H1 (cell line): ENCODE data around the gene KLHL7. TPM values are rescaled to one million over a fixed set of nuclear protein-coding genes. Genes with fewer than 3 reads are reported as not detected.
A peak's percentile ranks its signal among the peaks of the same experiment; 100 is the strongest.

Source experiments
- CTCF ChIA-PET: fragments of 300-600 bp; sonication (Branson Sonifier 250); formaldehyde crosslinking; loops from one replicate; lab custom pipeline; 2021; ENCODE audit not compliant: partially characterized antibody; lab: Charles Lee
- POLR2A ChIA-PET: fragments of 300-600 bp; sonication (Branson Sonifier 250); formaldehyde crosslinking; loops from one replicate; lab custom pipeline; 2021; ENCODE audit warnings: inconsistent platforms; ENCODE audit not compliant: partially characterized antibody; lab: Charles Lee
- DNase-seq, 2 experiments: peaks; one replicate each; pipeline versions ENCODE4 v3.0.0 to v3.0.0-alpha.2; 2010 to 2022; ENCODE audit warnings: low spot score in 2 of 2, low read depth in 1 of 2, mixed read lengths in 1 of 2
- FAIRE-seq: peaks from 2 replicates; lab custom pipeline; 2011; peaks lifted over from hg19 to GRCh38; lab: Jason Lieb, UNC
- H2AFZ ChIP-seq: 2 replicates; pipeline ENCODE4 v1.8.1; 2012; ENCODE audit warnings: low read length, inconsistent platforms
- H2AK5ac ChIP-seq: 2 replicates; pipeline ENCODE4 v1.6.1; 2013; ENCODE audit warnings: low read depth, low read length
- H2BK120ac ChIP-seq: replicated peaks from 2 replicates; pipeline ENCODE3; 2013; ENCODE audit warnings: low read depth, low read length, inconsistent platforms
- H2BK12ac ChIP-seq: 2 replicates; pipeline ENCODE4 v1.6.1; 2013; ENCODE audit warnings: low read depth, low read length
- H2BK15ac ChIP-seq: 2 replicates; pipeline ENCODE4 v1.6.1; 2013; ENCODE audit warnings: low read length
- H2BK20ac ChIP-seq: 2 replicates; pipeline ENCODE4 v1.6.1; 2013; ENCODE audit warnings: low read length
- H2BK5ac ChIP-seq: 2 replicates; pipeline ENCODE4 v1.6.1; 2013; ENCODE audit warnings: low read depth, low read length
- H3K14ac ChIP-seq: 2 replicates; pipeline ENCODE4 v1.6.1; 2013; ENCODE audit warnings: inconsistent platforms; ENCODE audit not compliant: insufficient read length
- H3K18ac ChIP-seq: 2 replicates; pipeline ENCODE4 v1.6.1; 2013; ENCODE audit warnings: low read length; ENCODE audit errors: extremely low read depth
- H3K23ac ChIP-seq: 2 replicates; pipeline ENCODE4 v1.6.1; 2013; ENCODE audit warnings: inconsistent platforms; ENCODE audit not compliant: insufficient read length
- H3K23me2 ChIP-seq: 2 replicates; pipeline ENCODE4 v1.6.1; 2013; ENCODE audit warnings: low read depth, low read length
- H3K27ac ChIP-seq: 2 replicates; pipeline ENCODE4 v1.6.1; 2011; ENCODE audit warnings: low read depth, low read length, inconsistent platforms
- H3K27me3 ChIP-seq, 4 experiments: replicated peaks in 1 of 4; 1 replicate in 1 of 4; 2 replicates in 3 of 4; pipeline versions ENCODE4 v1.6.1 to v1.8.1; 2011 to 2013; ENCODE audit warnings: low read length in 3 of 4, mild to moderate bottlenecking in 3 of 4, inconsistent platforms in 2 of 4, mixed read lengths in 2 of 4, moderate library complexity in 1 of 4; ENCODE audit not compliant: control insufficient read depth in 3 of 4, insufficient read depth in 3 of 4; ENCODE audit errors: extremely low read depth in 1 of 4
- H3K36me3 ChIP-seq, 4 experiments: 2 replicates each; pipeline versions ENCODE4 v1.6.1 to v1.8.1; 2011 to 2013; ENCODE audit warnings: mild to moderate bottlenecking in 4 of 4, low read length in 3 of 4, moderate library complexity in 2 of 4, control low read depth in 1 of 4, inconsistent platforms in 1 of 4; ENCODE audit not compliant: insufficient read depth in 4 of 4, control insufficient read depth in 2 of 4
- H3K4ac ChIP-seq: replicated peaks from 2 replicates; pipeline ENCODE3; 2013; ENCODE audit warnings: low read length, low read depth, mixed read lengths, inconsistent platforms; ENCODE audit not compliant: insufficient read length
- H3K4me1 ChIP-seq, 4 experiments: replicated peaks in 1 of 4; 1 replicate in 1 of 4; 2 replicates in 3 of 4; pipeline versions ENCODE4 v1.6.1 to v1.8.1; 2011 to 2013; ENCODE audit warnings: low read length in 3 of 4, inconsistent platforms in 2 of 4, mixed read lengths in 1 of 4; ENCODE audit not compliant: insufficient read depth in 4 of 4, control insufficient read depth in 3 of 4
- H3K4me2 ChIP-seq, 2 experiments: 2 replicates each; pipeline versions ENCODE4 v1.6.1 to v1.8.1; 2011 to 2013; ENCODE audit warnings: low read depth in 2 of 2, low read length in 2 of 2, control low read depth in 1 of 2, inconsistent platforms in 1 of 2, mild to moderate bottlenecking in 1 of 2; ENCODE audit not compliant: insufficient read depth in 1 of 2
- H3K4me3 ChIP-seq, 4 experiments: fragments of 200-600, 300-600 bp in 1 of 4; sonication (generic), shearing (Covaris generic), sonication (Bioruptor Twin) in 1 of 4; 2 replicates each; pipeline versions ENCODE4 v1.5.1 to v1.8.1; 2011 to 2016; ENCODE audit warnings: low read length in 4 of 4, low read depth in 3 of 4, control low read depth in 2 of 4, inconsistent platforms in 2 of 4, mild to moderate bottlenecking in 2 of 4, mixed read lengths in 1 of 4, moderate library complexity in 1 of 4; ENCODE audit not compliant: insufficient read depth in 2 of 4; ENCODE audit errors: extremely low read depth in 1 of 4
- H3K56ac ChIP-seq: replicated peaks from 2 replicates; pipeline ENCODE3; 2013; ENCODE audit warnings: low read depth, mild to moderate bottlenecking, mixed read lengths, low read length, inconsistent platforms; ENCODE audit not compliant: insufficient read length
- H3K79me1 ChIP-seq: 2 replicates; pipeline ENCODE4 v1.6.1; 2013; ENCODE audit warnings: low read depth, low read length, control low read depth
- H3K79me2 ChIP-seq, 2 experiments: 2 replicates each; pipeline versions ENCODE4 v1.6.1 to v1.8.1; 2012 to 2013; ENCODE audit warnings: low read length in 2 of 2, mild to moderate bottlenecking in 2 of 2, inconsistent platforms in 1 of 2; ENCODE audit not compliant: insufficient read depth in 2 of 2, control insufficient read depth in 1 of 2
- H3K9ac ChIP-seq, 4 experiments: replicated peaks in 1 of 4; 1 replicate in 1 of 4; 2 replicates in 3 of 4; pipeline versions ENCODE4 v1.6.1 to v1.8.1; 2011 to 2013; ENCODE audit warnings: low read depth in 3 of 4, low read length in 3 of 4, control low read depth in 2 of 4, mild to moderate bottlenecking in 2 of 4, moderate library complexity in 2 of 4, inconsistent platforms in 1 of 4; ENCODE audit errors: extremely low read depth in 1 of 4
- H3K9me3 ChIP-seq, 2 experiments: 2 replicates each; pipeline versions ENCODE4 v1.6.1 to v1.8.1; 2012 to 2013; ENCODE audit warnings: mild to moderate bottlenecking in 2 of 2, moderate library complexity in 2 of 2, control low read depth in 1 of 2, inconsistent platforms in 1 of 2, low read depth in 1 of 2, low read length in 1 of 2, mixed read lengths in 1 of 2; ENCODE audit not compliant: insufficient read depth in 2 of 2
- H4K20me1 ChIP-seq, 2 experiments: replicated peaks in 1 of 2; 2 replicates each; pipeline versions ENCODE3 to v1.8.1; 2011 to 2013; ENCODE audit warnings: inconsistent platforms in 2 of 2, low read length in 2 of 2, mild to moderate bottlenecking in 1 of 2; ENCODE audit not compliant: insufficient read depth in 2 of 2, control insufficient read depth in 1 of 2
- H4K5ac ChIP-seq: 2 replicates; pipeline ENCODE4 v1.6.1; 2013; ENCODE audit warnings: low read length, low read depth, mixed read lengths, inconsistent platforms; ENCODE audit not compliant: insufficient read length
- H4K8ac ChIP-seq: 2 replicates; pipeline ENCODE4 v1.8.0; 2013; ENCODE audit warnings: mild to moderate bottlenecking, moderate library complexity, low read length, inconsistent platforms; ENCODE audit not compliant: insufficient read depth; ENCODE audit errors: extremely low read depth
- H4K91ac ChIP-seq: replicated peaks from 2 replicates; pipeline ENCODE3; 2013; ENCODE audit warnings: low read length, mixed read lengths, inconsistent platforms; ENCODE audit not compliant: insufficient read length
- BRCA1 ChIP-seq: IDR thresholded peaks from 2 replicates; pipeline ENCODE4 v1.6.1; 2012; ENCODE audit warnings: low read depth, low read length, improper control_type of control experiment
- GTF2F1 ChIP-seq: IDR thresholded peaks from 2 replicates; pipeline ENCODE4 v1.6.1; 2012; ENCODE audit warnings: low read depth, low read length, improper control_type of control experiment, borderline replicate concordance
- SP4 ChIP-seq: IDR thresholded peaks from 2 replicates; pipeline ENCODE4 v1.6.1; 2012; ENCODE audit warnings: low read length, inconsistent platforms
- WGBS, 2 experiments: shearing (Covaris generic) in 1 of 2; methylation state at CpG; one replicate each; pipeline versions ENCODE4 v1.1.6 to v1.1.7; 2013 to 2015; ENCODE audit warnings: low lambda C conversion rate in 2 of 2, mixed read lengths in 2 of 2, inconsistent platforms in 1 of 2, low coverage in 1 of 2, missing lambda C conversion rate in 1 of 2; ENCODE audit not compliant: insufficient replicate concordance in 2 of 2, insufficient coverage in 1 of 2, insufficient read length in 1 of 2; ENCODE audit errors: extremely low coverage in 1 of 2, missing lambda C conversion rate in 1 of 2; 5-methylcytosine and 5-hydroxymethylcytosine counted together
- polyA plus RNA-seq, 7 experiments: library from polyadenylated mRNA; depleted of rRNA in 3 of 7; stranded (reverse) in 5 of 7; unstranded in 2 of 7; fragments of >200 nt in 5 of 7; fragments of 200-250 nt in 2 of 7; gene quantifications; 1 replicate in 5 of 7; 2 replicates in 1 of 7; 4 replicates in 1 of 7; pipeline versions ENCODE4 v1.2.1 to v1.2.3, GENCODE V29; 2011 to 2013; ENCODE audit warnings: missing spikeins in 2 of 7, mixed read lengths in 2 of 7
- total RNA-seq: library from RNA; stranded (reverse); fragmentation: NEBNext Ultra II Directional; extraction: Animal tissue kit (Norgen Biotek cat#: 25700); gene quantifications from 2 replicates; pipeline ENCODE4 v1.2.1, GENCODE V29; 2021
- TF ChIP-seq, protein P1 (sequence below): IDR thresholded peaks from 2 replicates; pipeline ENCODE4 v1.6.1; 2011; ENCODE audit warnings: low read depth, mild to moderate bottlenecking, low read length; ENCODE audit not compliant: insufficient read depth

KLHL7 gene
- total and polyA plus RNA-seq, 2 of the 8 experiments (the other 6 are each of a cell fraction or from before 2014, with no cell fraction given), result 65.3 to 115 TPM

GRCh38 chr7:23076772-23077171, 28.8 kb upstream of the KLHL7 start:
- no peak overlapping the region for H2BK20ac ChIP-seq
- H4K5ac ChIP-seq, result no peak overlapping the region
- no peaks in the 10 kb centered on the region for H3K23me2 ChIP-seq
- no peak overlapping the region for H3K27ac ChIP-seq
- no peak overlapping the region for H3K23ac ChIP-seq
- H2BK15ac ChIP-seq, result no peak overlapping the region
- H3K79me1 ChIP-seq, result no peaks in the 10 kb centered on the region
- FAIRE-seq, result no peak
- WGBS, 2 experiments, result 52% methylated on average over 3 of the region's 3 CpGs; no CpG with 5 or more reads in 1 of the 2 experiments
- TF ChIP-seq, protein P1, sequence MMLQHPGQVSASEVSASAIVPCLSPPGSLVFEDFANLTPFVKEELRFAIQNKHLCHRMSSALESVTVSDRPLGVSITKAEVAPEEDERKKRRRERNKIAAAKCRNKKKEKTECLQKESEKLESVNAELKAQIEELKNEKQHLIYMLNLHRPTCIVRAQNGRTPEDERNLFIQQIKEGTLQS, result no peak
- TF ChIP-seq BRCA1, result no peak
- TF ChIP-seq SP4, result no peak
- no peak for TF ChIP-seq GTF2F1
- TF ChIP-seq, all 59 proteins: peak for 0
- H3K4me2 ChIP-seq, result no peak overlapping the region
- H3K79me2 ChIP-seq, result no peaks in the 10 kb centered on the region
- H4K8ac ChIP-seq, result no peak overlapping the region
- H3K4me3 ChIP-seq, result no peak overlapping the region
- ChIA-PET CTCF (no interaction called here), POLR2A (no interaction called here)
- no peak for DNase-seq
- H3K9ac ChIP-seq, result no peak overlapping the region
- no peak overlapping the region for H2BK120ac ChIP-seq
- peak overlapping the region; percentile 88 for H2AFZ ChIP-seq
- no peak overlapping the region for H2BK5ac ChIP-seq
- H3K36me3 ChIP-seq, result no peaks in the 10 kb centered on the region
- H3K14ac ChIP-seq, result no peak overlapping the region
- H3K56ac ChIP-seq, result no peak overlapping the region
- H3K27me3 ChIP-seq, result no peaks in the 10 kb centered on the region
- H3K4me1 ChIP-seq, result peaks cover 3 to 4% (median 4%) of the 10 kb centered on the region in 4 experiments; a peak in 4 of 7 replicates
- no peak overlapping the region for H3K18ac ChIP-seq
- H2AK5ac ChIP-seq, result no peak overlapping the region
- no peak overlapping the region for H2BK12ac ChIP-seq
- H4K20me1 ChIP-seq, result no peaks in the 10 kb centered on the region
- no peaks in the 10 kb centered on the region for H3K9me3 ChIP-seq
- H4K91ac ChIP-seq, result no peak overlapping the region
- no peak overlapping the region for H3K4ac ChIP-seq
